GM12892 (cell line): ENCODE measurements around the gene IGFL3.

Source experiments
- POLR2A ChIP-seq: IDR thresholded peaks from 2 replicates; pipeline ENCODE4 v1.6.1; 2011; ENCODE audit warnings: low read depth, low read length, control low read depth
- TAF1 ChIP-seq: IDR thresholded peaks from 2 replicates; pipeline ENCODE4 v1.6.1; 2011; ENCODE audit warnings: low read depth, mild to moderate bottlenecking, control low read depth, low read length, borderline replicate concordance

DNA sequence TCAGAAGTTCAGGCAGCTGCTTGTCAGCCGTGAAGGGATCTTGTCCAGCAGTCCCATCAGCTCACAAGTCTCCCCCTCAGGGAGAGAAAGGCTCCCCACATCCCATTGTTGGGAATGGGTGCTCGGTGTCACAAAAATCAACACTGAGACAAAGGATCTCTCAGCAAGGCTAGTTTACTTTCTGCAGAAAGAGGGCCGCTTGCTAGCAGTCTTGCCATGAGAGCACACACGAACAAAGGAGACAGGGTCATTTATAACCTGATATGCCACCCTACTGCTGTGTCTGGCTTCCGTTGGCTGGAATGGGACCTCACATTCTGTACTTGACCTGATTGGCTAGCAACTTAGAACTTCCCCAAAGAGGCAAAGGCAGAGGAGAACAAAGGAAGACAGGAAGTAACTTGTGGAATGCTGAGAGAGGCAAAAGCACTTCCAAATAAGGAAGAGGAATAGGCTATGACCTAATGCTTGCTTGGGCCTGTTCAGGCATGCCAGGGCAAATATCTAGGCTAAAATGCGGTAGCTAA lies 8.7 kb upstream of the IGFL3 start:
- TF ChIP-seq TAF1 (no peak), POLR2A (no peak)
